Trophoblast cell (in vitro differentiated cells and primary cell): ENCODE measurements around the gene KCNQ1.

Source experiments
- DNase-seq, 2 donors: peaks; one replicate each; pipeline ENCODE4 v3.0.0-alpha.2; 2016
- H2AFZ ChIP-seq: 2 replicates; pipeline ENCODE4 v1.6.1; 2013; ENCODE audit warnings: low read length, moderate library complexity, mild to moderate bottlenecking; ENCODE audit not compliant: insufficient read depth, poor library complexity
- H2AK5ac ChIP-seq: 2 replicates; pipeline ENCODE4 v1.6.1; 2013; ENCODE audit warnings: mild to moderate bottlenecking, low read length
- H2BK120ac ChIP-seq: 2 replicates; pipeline ENCODE4 v1.6.1; 2013; ENCODE audit warnings: low read length, mild to moderate bottlenecking, moderate library complexity; ENCODE audit not compliant: insufficient read depth, poor library complexity
- H2BK12ac ChIP-seq: 2 replicates; pipeline ENCODE4 v1.6.1; 2013; ENCODE audit warnings: mild to moderate bottlenecking, low read length, moderate library complexity
- H2BK5ac ChIP-seq: 2 replicates; pipeline ENCODE4 v1.6.1; 2013; ENCODE audit warnings: low read length, low read depth, moderate library complexity, mild to moderate bottlenecking; ENCODE audit not compliant: poor library complexity
- H3K14ac ChIP-seq: 2 replicates; pipeline ENCODE4 v1.6.1; 2013; ENCODE audit warnings: mild to moderate bottlenecking, low read length
- H3K18ac ChIP-seq: 2 replicates; pipeline ENCODE4 v1.6.1; 2013; ENCODE audit warnings: mild to moderate bottlenecking, low read length
- H3K23ac ChIP-seq: 2 replicates; pipeline ENCODE4 v1.6.1; 2013; ENCODE audit warnings: low read length
- H3K27ac ChIP-seq: 2 replicates; pipeline ENCODE4 v1.5.1; 2013; ENCODE audit warnings: low read depth, mild to moderate bottlenecking, inconsistent platforms, low read length, moderate library complexity
- H3K27me3 ChIP-seq: 2 replicates; pipeline ENCODE4 v1.6.1; 2013; ENCODE audit warnings: inconsistent platforms, mild to moderate bottlenecking, low read length, moderate library complexity; ENCODE audit not compliant: insufficient read depth
- H3K36me3 ChIP-seq, 2 experiments: 1 replicate in 1 of 2; 2 replicates in 1 of 2; pipeline ENCODE4 v1.6.1; 2013; ENCODE audit warnings: low read length in 2 of 2, mild to moderate bottlenecking in 2 of 2, moderate library complexity in 1 of 2; ENCODE audit not compliant: insufficient read depth in 2 of 2, control insufficient read depth in 1 of 2
- H3K4ac ChIP-seq: 2 replicates; pipeline ENCODE4 v1.6.1; 2013; ENCODE audit warnings: low read depth, mild to moderate bottlenecking, low read length, moderate library complexity
- H3K4me1 ChIP-seq, 2 experiments: 1 replicate in 1 of 2; 2 replicates in 1 of 2; pipeline ENCODE4 v1.6.1; 2013; ENCODE audit warnings: low read length in 2 of 2, mild to moderate bottlenecking in 2 of 2, moderate library complexity in 1 of 2; ENCODE audit not compliant: insufficient read depth in 2 of 2, control insufficient read depth in 1 of 2
- H3K4me2 ChIP-seq: 2 replicates; pipeline ENCODE4 v1.6.1; 2013; ENCODE audit warnings: inconsistent platforms, mild to moderate bottlenecking, low read length, moderate library complexity
- H3K4me3 ChIP-seq: 2 replicates; pipeline ENCODE4 v1.5.1; 2013; ENCODE audit warnings: mild to moderate bottlenecking, low read depth, low read length, inconsistent platforms
- H3K79me1 ChIP-seq: one replicate; pipeline ENCODE4 v1.6.1; 2013; ENCODE audit warnings: low read length
- H3K79me2 ChIP-seq: 2 replicates; pipeline ENCODE4 v1.6.1; 2013; ENCODE audit warnings: low read length, mild to moderate bottlenecking; ENCODE audit not compliant: control insufficient read depth, insufficient read depth, poor library complexity
- H3K9ac ChIP-seq: 2 replicates; pipeline ENCODE4 v1.6.1; 2013; ENCODE audit warnings: mild to moderate bottlenecking, low read length
- H3K9me3 ChIP-seq: 2 replicates; pipeline ENCODE4 v1.6.1; 2013; ENCODE audit warnings: low read depth, mild to moderate bottlenecking, control low read depth, inconsistent platforms, low read length; ENCODE audit not compliant: insufficient read depth
- H4K12ac ChIP-seq: 2 replicates; pipeline ENCODE4 v1.6.1; 2013; ENCODE audit warnings: low read depth, mild to moderate bottlenecking, low read length, moderate library complexity
- H4K8ac ChIP-seq: 2 replicates; pipeline ENCODE4 v1.6.1; 2013; ENCODE audit warnings: low read depth, mild to moderate bottlenecking, low read length, moderate library complexity
- H4K91ac ChIP-seq: one replicate; pipeline ENCODE4 v1.6.1; 2013; ENCODE audit warnings: low read depth, mild to moderate bottlenecking, low read length, moderate library complexity
- WGBS: extraction: QIAGEN DNeasy Blood & Tissue Kit; methylation state at CpG from one replicate; pipeline ENCODE4 v1.1.7; 2013; ENCODE audit warnings: missing lambda C conversion rate; ENCODE audit not compliant: insufficient read length, insufficient coverage; ENCODE audit errors: extremely low coverage; 5-methylcytosine and 5-hydroxymethylcytosine counted together

The KCNQ1 gene

DNA sequence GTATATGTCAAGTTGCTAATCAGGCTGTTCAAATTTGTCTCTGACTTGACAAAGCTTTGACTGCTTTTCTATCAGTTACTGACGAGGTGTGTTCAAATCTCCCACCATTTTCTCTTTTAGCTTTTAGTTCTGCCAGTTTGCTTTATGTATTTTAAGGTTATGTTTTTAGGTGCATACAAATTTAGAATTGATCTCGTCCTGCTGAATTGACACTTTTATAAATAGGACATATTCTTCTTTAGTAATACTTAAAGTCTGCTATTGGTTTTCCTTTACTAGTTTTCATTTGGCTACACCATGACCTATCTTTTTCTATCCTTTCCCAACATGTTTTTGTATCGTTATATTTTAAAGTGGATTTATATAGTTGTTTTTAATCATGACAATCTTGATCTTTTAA, 320.7 kb downstream of the KCNQ1 start:
- H3K9me3 ChIP-seq = peaks cover 3% of the 10 kb centered on the region
- H3K79me2 ChIP-seq = no peaks in the 10 kb centered on the region
- H3K4me1 ChIP-seq = peaks cover 3 to 6% of the 10 kb centered on the region in 2 experiments
- H3K4ac ChIP-seq = no peak overlapping the region
- no peak overlapping the region for H3K4me2 ChIP-seq
- DNase-seq = no peak
- no peak overlapping the region for H3K9ac ChIP-seq
- no peak overlapping the region for H2BK12ac ChIP-seq
- no peak overlapping the region for H2BK5ac ChIP-seq
- H3K14ac ChIP-seq = no peak overlapping the region
- no peak overlapping the region for H3K27ac ChIP-seq
- no CpG with 5 or more reads among the region's 3 CpGs for WGBS
- no peaks in the 10 kb centered on the region for H3K36me3 ChIP-seq
- no peak overlapping the region for H3K18ac ChIP-seq
- H3K79me1 ChIP-seq = no peaks in the 10 kb centered on the region
- no peak overlapping the region for H2BK120ac ChIP-seq
- no peak overlapping the region for H4K12ac ChIP-seq
- no peak overlapping the region for H2AK5ac ChIP-seq
- H3K23ac ChIP-seq = no peak overlapping the region
- H2AFZ ChIP-seq = no peak overlapping the region
- no peaks in the 10 kb centered on the region for H3K27me3 ChIP-seq
- no peak overlapping the region for H3K4me3 ChIP-seq
- H4K91ac ChIP-seq = no peak overlapping the region
- H4K8ac ChIP-seq = no peak overlapping the region

DNA sequence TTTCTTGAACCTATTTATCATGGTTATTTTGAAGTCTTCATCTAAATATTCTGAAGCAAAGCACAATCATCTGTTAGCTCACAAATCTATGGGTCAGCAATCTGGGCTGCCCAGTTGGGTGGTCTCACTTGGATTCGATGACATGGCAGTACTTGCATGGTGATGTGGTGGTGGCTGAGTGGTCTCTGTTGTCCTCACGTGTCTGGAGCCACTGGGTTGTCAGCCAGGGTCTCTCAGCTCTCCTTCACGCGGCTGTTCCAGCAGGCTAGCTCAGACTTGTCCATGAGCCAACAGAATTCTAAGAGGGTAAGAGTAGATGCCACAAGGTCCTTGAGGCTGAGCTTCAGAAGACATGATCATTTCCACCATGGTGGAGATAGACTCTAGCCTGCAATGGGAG, 321.4 kb downstream of the KCNQ1 start:
- Histone ChIP-seq H3K27ac (no peak overlapping the region), H3K4me2 (no peak overlapping the region), H3K4me1 (peaks cover 3 to 6% of the 10 kb centered on the region in 2 experiments), H3K79me1 (no peaks in the 10 kb centered on the region), H3K36me3 (no peaks in the 10 kb centered on the region), H3K79me2 (no peaks in the 10 kb centered on the region), H3K9ac (no peak overlapping the region), H4K91ac (no peak overlapping the region), H4K8ac (no peak overlapping the region), H2AFZ (no peak overlapping the region), H3K4me3 (no peak overlapping the region), H3K23ac (no peak overlapping the region), H2BK12ac (no peak overlapping the region), H2BK120ac (no peak overlapping the region), H2AK5ac (no peak overlapping the region), H3K27me3 (no peaks in the 10 kb centered on the region), H3K14ac (no peak overlapping the region), H3K9me3 (peaks cover 3% of the 10 kb centered on the region), H2BK5ac (no peak overlapping the region), H3K18ac (no peak overlapping the region), H3K4ac (no peak overlapping the region), H4K12ac (no peak overlapping the region)
- no peak for DNase-seq
- no CpG with 5 or more reads among the region's 4 CpGs for WGBS

DNA sequence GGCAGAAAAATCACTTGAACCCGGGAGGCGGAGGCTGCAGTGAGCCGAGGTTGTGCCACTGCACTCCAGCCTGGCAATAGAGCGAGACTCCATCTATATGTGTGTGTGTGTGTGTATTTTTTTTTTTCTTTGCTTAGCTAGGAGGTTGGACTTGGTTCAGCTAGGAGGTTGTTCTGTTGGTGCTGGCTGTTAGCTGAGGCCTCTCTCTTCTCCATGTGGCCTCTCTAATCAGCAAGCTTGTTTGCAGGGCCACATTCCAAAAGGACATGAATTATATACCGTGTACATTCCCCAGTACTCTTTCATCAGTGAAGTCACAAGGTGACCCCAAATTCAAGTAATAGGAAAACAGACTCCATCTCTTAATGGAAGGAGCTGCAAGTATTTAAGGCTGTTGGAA, 322.3 kb downstream of the KCNQ1 start:
- no peak overlapping the region for H4K12ac ChIP-seq
- no peak overlapping the region for H2BK5ac ChIP-seq
- H3K9ac ChIP-seq = no peak overlapping the region
- no peak overlapping the region for H3K4me3 ChIP-seq
- no peak overlapping the region for H3K18ac ChIP-seq
- no peak overlapping the region for H2BK120ac ChIP-seq
- no peak overlapping the region for H4K8ac ChIP-seq
- no peaks in the 10 kb centered on the region for H3K79me2 ChIP-seq
- no peaks in the 10 kb centered on the region for H3K36me3 ChIP-seq
- H3K23ac ChIP-seq = no peak overlapping the region
- H3K79me1 ChIP-seq = no peaks in the 10 kb centered on the region
- peaks cover 3 to 6% of the 10 kb centered on the region in 2 experiments for H3K4me1 ChIP-seq
- no peak overlapping the region for H2AK5ac ChIP-seq
- no peak overlapping the region for H2BK12ac ChIP-seq
- H4K91ac ChIP-seq = no peak overlapping the region
- no peaks in the 10 kb centered on the region for H3K27me3 ChIP-seq
- no peak overlapping the region for H2AFZ ChIP-seq
- DNase-seq = no peak
- no peak overlapping the region for H3K27ac ChIP-seq
- H3K14ac ChIP-seq = no peak overlapping the region
- peaks cover 2% of the 10 kb centered on the region for H3K9me3 ChIP-seq
- no peak overlapping the region for H3K4ac ChIP-seq
- H3K4me2 ChIP-seq = no peak overlapping the region
- no CpG with 5 or more reads among the region's 5 CpGs for WGBS

DNA sequence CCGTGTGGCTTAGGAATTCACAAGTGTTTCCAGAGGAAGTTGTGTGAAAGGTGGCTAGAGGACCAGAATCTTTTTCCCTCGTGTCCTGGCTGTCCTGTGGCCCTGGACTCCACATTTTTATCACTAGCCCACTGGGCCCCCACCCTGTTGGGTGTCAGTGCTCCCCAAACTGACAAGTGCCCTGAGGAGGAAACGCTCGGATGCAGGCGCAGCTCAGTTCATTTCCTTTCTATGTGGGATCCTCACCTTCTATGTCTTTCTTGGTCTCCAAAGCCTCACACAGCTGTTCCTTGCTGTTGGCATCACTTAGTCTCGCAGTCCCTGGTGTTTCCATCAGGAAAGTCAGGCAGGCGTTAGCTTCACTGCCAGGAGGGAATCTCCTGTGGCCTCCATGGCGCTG, 323.0 kb downstream of the KCNQ1 start:
- no peak overlapping the region for H3K23ac ChIP-seq
- H2AK5ac ChIP-seq = no peak overlapping the region
- no peaks in the 10 kb centered on the region for H3K79me2 ChIP-seq
- DNase-seq = no peak
- peaks cover 2% of the 10 kb centered on the region for H3K9me3 ChIP-seq
- H3K27ac ChIP-seq = no peak overlapping the region
- no CpG with 5 or more reads among the region's 8 CpGs for WGBS
- H3K79me1 ChIP-seq = no peaks in the 10 kb centered on the region
- no peak overlapping the region for H3K4me2 ChIP-seq
- H2BK5ac ChIP-seq = no peak overlapping the region
- no peak overlapping the region for H3K14ac ChIP-seq
- no peak overlapping the region for H4K12ac ChIP-seq
- no peak overlapping the region for H2AFZ ChIP-seq
- H3K9ac ChIP-seq = no peak overlapping the region
- no peak overlapping the region for H3K18ac ChIP-seq
- H3K27me3 ChIP-seq = no peaks in the 10 kb centered on the region
- H3K4me1 ChIP-seq = peaks cover 3 to 6% of the 10 kb centered on the region in 2 experiments
- no peak overlapping the region for H3K4me3 ChIP-seq
- H2BK12ac ChIP-seq = no peak overlapping the region
- no peaks in the 10 kb centered on the region for H3K36me3 ChIP-seq
- no peak overlapping the region for H4K91ac ChIP-seq
- no peak overlapping the region for H2BK120ac ChIP-seq
- no peak overlapping the region for H4K8ac ChIP-seq
- H3K4ac ChIP-seq = no peak overlapping the region
